OCI-LY1 (cell line): Measurements from ENCODE around the gene GALNT2.

Experiments used
- CTCF ChIP-seq: fragments of 200-600 bp; sonication (generic), shearing (Covaris generic); IDR thresholded peaks from 2 replicates; pipeline ENCODE4 v1.5.1; 2017; ENCODE audit warnings: mild to moderate bottlenecking, antibody characterized with exemption, low read length, moderate library complexity, mixed read lengths
- EZH2 ChIP-seq: fragments of 200-600 bp; sonication (generic), shearing (Covaris generic); IDR thresholded peaks from 2 replicates; pipeline ENCODE4 v1.8.0; 2017; ENCODE audit warnings: borderline replicate concordance, mixed run types, mild to moderate bottlenecking, antibody characterized with exemption, low read length, moderate library complexity, mixed read lengths

GRCh38 chr1:230113593-230114236 is 46.7 kb downstream of the GALNT2 start:
- TF ChIP-seq CTCF, result no peak
- TF ChIP-seq EZH2, result no peak
